Medulla oblongata (tissue), 1 donor: ENCODE results near the gene CPN1.
A peak's percentile ranks its signal among the peaks of the same experiment; 100 is the strongest.
"Not testable (repeated sequence)": the region's sequence is repeated elsewhere in the genome, so short reads cannot be mapped to it uniquely, and the experiment has no call there.

Experiments
- DNase-seq: peaks from one replicate; pipeline ENCODE4 v3.0.0-alpha.2; 2015; ENCODE audit errors: extremely low spot score

CPN1 gene

GRCh38 chr10:100082276-100082675 lies 607 bp upstream of the CPN1 start:
- DNase-seq = not testable (repeated sequence)

- DNase-seq = no peak
Observed at GRCh38 chr10:100076750-100077149, 4.9 kb downstream of the CPN1 start.

- no peak for DNase-seq
Observed at GRCh38 chr10:100075426-100076220, 6.0 kb downstream of the CPN1 start.

- DNase-seq = no peak
Observed at GRCh38 chr10:100072514-100072913, 9.2 kb downstream of the CPN1 start.

- DNase-seq = no peak
Observed at GRCh38 chr10:100071529-100071928, 10.1 kb downstream of the CPN1 start.

- no peak for DNase-seq
Observed at GRCh38 chr10:100067466-100067865, 14.2 kb downstream of the CPN1 start.

- no peak for DNase-seq
Observed at GRCh38 chr10:100065084-100065660, 16.5 kb downstream of the CPN1 start.

GRCh38 chr10:100061401-100061800 lies 20.3 kb downstream of the CPN1 start:
- no peak for DNase-seq

- DNase-seq = no peak
Observed at GRCh38 chr10:100057948-100058347, 23.7 kb downstream of the CPN1 start.

- no peak for DNase-seq
Observed at GRCh38 chr10:100053686-100054460, 27.8 kb downstream of the CPN1 start.

- peak; percentile 87 for DNase-seq
Observed at GRCh38 chr10:100046021-100046486, 35.6 kb downstream of the CPN1 start.

- no peak for DNase-seq
Observed at GRCh38 chr10:100045592-100045991, 36.1 kb downstream of the CPN1 start.

- DNase-seq = no peak
Observed at GRCh38 chr10:100043796-100044195, 37.9 kb downstream of the CPN1 start.

GRCh38 chr10:100043344-100043743 lies 38.3 kb downstream of the CPN1 start:
- DNase-seq = no peak

GRCh38 chr10:100041306-100042002 lies 40.2 kb downstream of the CPN1 start:
- no peak for DNase-seq

GRCh38 chr10:100038561-100039071 lies 43.1 kb downstream of the CPN1 start:
- DNase-seq = no peak

GRCh38 chr10:100037758-100038315 lies 43.8 kb downstream of the CPN1 start:
- DNase-seq = no peak

GRCh38 chr10:100036850-100037249 lies 44.8 kb downstream of the CPN1 start:
- DNase-seq = no peak

GRCh38 chr10:100033766-100034418 lies 47.8 kb downstream of the CPN1 start:
- no peak for DNase-seq

GRCh38 chr10:100027416-100027815 lies 54.3 kb downstream of the CPN1 start:
- no peak for DNase-seq

- no peak for DNase-seq
Observed at GRCh38 chr10:100025576-100025975, 56.1 kb downstream of the CPN1 start.
